Pancreas (tissue), 10 donors: ENCODE results near the gene SLC44A5. TPM values are rescaled to one million over a fixed set of nuclear protein-coding genes. Genes with fewer than 3 reads are reported as not detected.

Experiments used
- ATAC-seq, 4 donors: fragments of 200-7000 bp; cut with Tn5 transposase; one replicate each; pipeline versions ENCODE4 v1.8.0 to v1.9.1; 2020; ENCODE audit warnings: mild to moderate bottlenecking in 4 of 4, moderate library complexity in 4 of 4
- DNase-seq, 6 donors: peaks; one replicate each; pipeline ENCODE4 v3.0.0-alpha.2; 2020
- FAIRE-seq: peaks from 2 replicates; lab custom pipeline; 2012; peaks lifted over from hg19 to GRCh38; lab: Jason Lieb, UNC
- H3K27ac ChIP-seq, 4 donors: fragments of 200-600 bp; sonication (generic); 1 replicate in 3 of 4; 2 replicates in 1 of 4; pipeline versions ENCODE4 v1.5.0 to v1.8.0; 2020
- H3K27me3 ChIP-seq, 4 donors: fragments of 200-600 bp; one replicate each; pipeline ENCODE4 v1.8.0; 2021
- H3K36me3 ChIP-seq, 3 donors: fragments of 200-600 bp; sonication (generic) in 1 of 3; one replicate each; pipeline versions ENCODE4 v1.5.0 to v1.8.0; 2020 to 2021
- H3K4me1 ChIP-seq, 3 donors: fragments of 200-600 bp; one replicate each; pipeline ENCODE4 v1.8.0; 2021
- H3K4me3 ChIP-seq, 4 donors: fragments of 200-600 bp; sonication (generic) in 2 of 4; one replicate each; pipeline versions ENCODE4 v1.5.0 to v1.8.0; 2020 to 2021
- H3K9me3 ChIP-seq, 4 donors: fragments of 200-600 bp; one replicate each; pipeline ENCODE4 v1.8.0; 2021
- WGBS, 2 donors: extraction: QIAGEN DNeasy Blood & Tissue Kit; methylation state at CpG; one replicate each; pipeline ENCODE4 v1.1.7; 2013; 5-methylcytosine and 5-hydroxymethylcytosine counted together
- intact Hi-C, 3 donors: fragments of 100-400 bp; cut with DNase I; formaldehyde crosslinking; loops; one replicate each; pipeline versions ENCODE4 v1.11.1 to v1.14.2; 2022
- polyA plus RNA-seq, 2 donors: library from polyadenylated mRNA; stranded (reverse); fragments of 200-250 nt; gene quantifications; one replicate each; pipeline ENCODE4 v1.2.3, GENCODE V29; 2013
- total RNA-seq, 6 donors: library from RNA; stranded (reverse); fragmentation: NEBNext Ultra II Directional in 4 of 6; extraction: Animal tissue kit (Norgen Biotek cat#: 25700) in 4 of 6; gene quantifications; one replicate each; pipeline versions ENCODE4 v1.2.1 to v1.2.4, GENCODE V29; 2021 to 2023
- TF ChIP-seq, protein P1 (sequence below), 4 donors: fragments of 200-600 bp; sonication (generic) in 3 of 4; IDR thresholded peaks; one replicate each; pipeline versions ENCODE4 v1.5.0 to v1.8.0; 2021; ENCODE audit warnings: antibody characterized with exemption in 4 of 4
- donor health status: healthy with polysubstance abuse.
- donor health status: DM: no; HTN: no; CAD: no; lungs with moderate emphysema.
- donor health status: DM: no; HTN: no; CAD: no.
- donor health status: control.
- donor health status: control.
- donor health status: Bipolar disorder and iron deficiency.
- donor health status: DM: yes; HTN: yes; CAD: no.
- donor health status: DM: no; HTN: no; CAD: no.
- donor health status: DM: no; HTN: no; CAD: no.
- donor health status: DM: yes; HTN: yes; CAD: no.

SLC44A5 gene
- total and polyA plus RNA-seq, 8 donors = 0.16 to 3.4 (median 1.2) TPM

DNA sequence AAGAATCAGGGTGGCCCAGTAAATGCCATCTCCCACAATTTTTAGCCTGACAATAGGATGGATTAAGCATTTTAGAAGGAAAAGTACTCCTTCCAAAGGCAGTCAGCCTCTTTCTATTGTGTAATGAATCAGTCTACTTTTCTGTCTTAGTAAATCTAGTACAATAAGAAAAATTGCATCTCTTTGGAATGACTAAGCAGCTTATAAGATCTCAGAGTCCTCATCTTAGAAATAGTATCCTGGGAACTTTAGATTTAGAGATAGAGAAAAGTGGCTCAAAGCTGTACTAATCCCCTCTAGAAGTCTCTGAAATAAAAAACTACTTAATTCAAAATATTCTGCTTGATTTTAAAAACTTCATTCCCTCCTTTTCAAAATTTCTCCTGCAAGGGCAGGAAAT is 81.4 kb downstream of the SLC44A5 start:
- DNase-seq = no peak
- Histone ChIP-seq H3K36me3 (no peaks in the 10 kb centered on the region), H3K9me3 (no peaks in the 10 kb centered on the region), H3K27me3 (no peaks in the 10 kb centered on the region), H3K27ac (no peak overlapping the region), H3K4me3 (no peak overlapping the region), H3K4me1 (no peaks in the 10 kb centered on the region)
- no peak for FAIRE-seq
- ATAC-seq = no peak
- intact Hi-C loops = no loop called here
- TF ChIP-seq, protein P1, sequence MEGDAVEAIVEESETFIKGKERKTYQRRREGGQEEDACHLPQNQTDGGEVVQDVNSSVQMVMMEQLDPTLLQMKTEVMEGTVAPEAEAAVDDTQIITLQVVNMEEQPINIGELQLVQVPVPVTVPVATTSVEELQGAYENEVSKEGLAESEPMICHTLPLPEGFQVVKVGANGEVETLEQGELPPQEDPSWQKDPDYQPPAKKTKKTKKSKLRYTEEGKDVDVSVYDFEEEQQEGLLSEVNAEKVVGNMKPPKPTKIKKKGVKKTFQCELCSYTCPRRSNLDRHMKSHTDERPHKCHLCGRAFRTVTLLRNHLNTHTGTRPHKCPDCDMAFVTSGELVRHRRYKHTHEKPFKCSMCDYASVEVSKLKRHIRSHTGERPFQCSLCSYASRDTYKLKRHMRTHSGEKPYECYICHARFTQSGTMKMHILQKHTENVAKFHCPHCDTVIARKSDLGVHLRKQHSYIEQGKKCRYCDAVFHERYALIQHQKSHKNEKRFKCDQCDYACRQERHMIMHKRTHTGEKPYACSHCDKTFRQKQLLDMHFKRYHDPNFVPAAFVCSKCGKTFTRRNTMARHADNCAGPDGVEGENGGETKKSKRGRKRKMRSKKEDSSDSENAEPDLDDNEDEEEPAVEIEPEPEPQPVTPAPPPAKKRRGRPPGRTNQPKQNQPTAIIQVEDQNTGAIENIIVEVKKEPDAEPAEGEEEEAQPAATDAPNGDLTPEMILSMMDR (IDR thresholded peaks at IDR 0.05) = no peak

DNA sequence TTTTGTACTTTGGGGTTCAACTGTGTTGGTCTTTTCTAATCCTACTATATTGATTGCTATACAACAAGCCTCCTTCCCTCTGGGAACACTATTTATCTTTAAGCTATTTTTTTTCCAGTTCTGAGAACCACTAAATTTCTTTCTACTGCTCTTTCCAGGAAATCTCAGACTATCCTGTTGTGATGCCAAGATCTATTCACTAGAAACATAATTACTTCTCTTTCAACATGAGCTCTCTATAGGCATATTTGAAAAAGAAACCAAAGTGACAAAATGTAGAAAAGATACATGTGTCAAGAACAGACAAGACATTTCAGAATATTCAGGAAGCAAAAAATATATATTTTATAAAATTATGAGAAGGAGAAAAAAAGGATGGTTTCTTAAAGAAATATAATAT is 82.9 kb downstream of the SLC44A5 start:
- DNase-seq = no peak
- Histone ChIP-seq H3K4me3 (no peak overlapping the region), H3K36me3 (no peaks in the 10 kb centered on the region), H3K9me3 (no peaks in the 10 kb centered on the region), H3K27ac (no peak overlapping the region), H3K4me1 (no peaks in the 10 kb centered on the region), H3K27me3 (no peaks in the 10 kb centered on the region)
- intact Hi-C loops = no loop called here
- FAIRE-seq = no peak
- TF ChIP-seq, protein P1 (IDR thresholded peaks at IDR 0.05) = no peak
- ATAC-seq = no peak

DNA sequence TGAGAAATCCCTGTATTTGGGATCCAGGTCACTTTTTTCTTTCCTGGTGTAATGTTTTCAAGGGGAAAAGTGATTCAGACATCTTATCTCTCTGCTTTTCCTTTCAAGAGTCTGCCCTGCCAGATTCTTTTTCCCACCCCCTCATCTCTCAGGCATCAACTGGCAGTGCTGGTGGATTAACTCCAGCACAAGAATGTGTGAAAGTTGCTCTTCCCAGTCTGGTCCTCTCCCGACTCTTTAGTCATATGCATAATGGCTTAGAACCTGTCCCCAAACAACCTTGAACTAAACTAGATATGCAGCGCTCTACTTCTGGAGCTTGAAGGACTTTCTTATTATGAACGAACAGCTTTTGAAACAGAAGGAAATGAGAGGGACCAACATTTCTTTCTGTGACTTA is 88.5 kb downstream of the SLC44A5 start:
- Histone ChIP-seq H3K27me3 (no peaks in the 10 kb centered on the region), H3K27ac (no peak overlapping the region), H3K36me3 (no peaks in the 10 kb centered on the region), H3K9me3 (no peaks in the 10 kb centered on the region), H3K4me3 (no peak overlapping the region), H3K4me1 (no peaks in the 10 kb centered on the region)
- FAIRE-seq (no peak), DNase-seq (no peak), ATAC-seq (peak in 1 of 4 donors; percentile 42)
- TF ChIP-seq, protein P1 (IDR thresholded peaks at IDR 0.05) = no peak
- intact Hi-C loops = no loop called here
- WGBS, 2 donors = 19 to 27% methylated on average over 3 of the region's 3 CpGs

DNA sequence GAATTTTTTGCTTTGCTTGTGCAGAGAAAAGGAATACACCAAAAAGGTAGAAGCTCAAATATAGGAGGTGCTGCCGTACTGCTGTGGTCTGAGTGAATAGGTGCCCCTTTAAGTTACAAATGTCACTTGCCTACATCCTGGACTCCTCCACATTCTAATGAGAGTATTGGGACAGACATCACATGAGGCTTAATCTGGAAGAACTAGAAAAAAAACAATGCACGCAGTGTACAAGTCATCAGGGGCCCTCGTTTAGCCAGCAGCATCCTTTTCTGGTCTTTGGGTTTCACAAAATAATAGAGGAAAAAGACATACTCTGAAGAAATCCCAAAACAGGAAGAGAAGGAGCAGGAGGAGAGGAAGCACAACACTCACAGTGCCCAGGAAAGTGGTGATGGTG is 89.3 kb downstream of the SLC44A5 start:
- TF ChIP-seq, protein P1 (IDR thresholded peaks at IDR 0.05) = no peak
- intact Hi-C loops = no loop called here
- ATAC-seq (no peak), FAIRE-seq (no peak), DNase-seq (no peak)
- no peaks in the 10 kb centered on the region for H3K27me3 ChIP-seq
- no peaks in the 10 kb centered on the region for H3K4me1 ChIP-seq
- no peak overlapping the region for H3K4me3 ChIP-seq
- no peaks in the 10 kb centered on the region for H3K9me3 ChIP-seq
- WGBS, 2 donors = 68 to 83% methylated on average over 3 of the region's 3 CpGs
- no peaks in the 10 kb centered on the region for H3K36me3 ChIP-seq
- no peak overlapping the region for H3K27ac ChIP-seq

DNA sequence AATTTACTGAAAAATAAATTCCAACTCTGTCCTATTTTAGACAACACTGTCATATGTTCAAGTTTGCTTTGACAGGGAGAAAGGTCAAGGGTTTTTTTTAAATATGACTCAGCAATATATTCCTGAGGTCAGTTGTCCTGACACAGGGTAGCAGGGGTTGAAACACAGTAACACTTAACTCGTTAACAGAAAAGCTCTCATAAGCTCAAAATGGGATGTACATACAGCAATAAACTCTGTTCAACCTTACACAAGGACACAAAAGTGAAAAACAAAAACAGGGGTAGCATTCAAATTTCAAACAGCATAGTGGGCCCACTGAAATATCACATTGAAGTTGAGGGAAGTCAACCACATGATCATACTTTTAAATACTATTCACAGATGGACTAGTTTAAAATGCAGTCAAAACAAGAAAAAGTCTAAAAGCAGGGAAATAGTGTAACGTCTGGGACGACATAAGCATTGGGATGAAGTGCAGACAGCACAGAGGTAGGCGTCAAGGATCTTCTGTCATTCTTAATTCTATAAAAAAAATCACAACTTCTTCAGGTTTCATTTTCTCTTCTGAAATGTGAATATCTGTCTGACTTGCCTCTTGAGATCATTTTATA is 89.9 kb downstream of the SLC44A5 start:
- FAIRE-seq = no peak
- peak in 1 of 4 donors; percentile 38 for ATAC-seq
- WGBS, 2 donors = 64 to 76% methylated on average over 4 of the region's 4 CpGs

More for the DNA sequence above, 89.9 kb downstream of the SLC44A5 start:
- H3K9me3 ChIP-seq = no peaks in the 10 kb centered on the region
- no peak for DNase-seq
- H3K27me3 ChIP-seq = no peaks in the 10 kb centered on the region
- H3K27ac ChIP-seq = no peak overlapping the region
- intact Hi-C loops = no loop called here
- no peaks in the 10 kb centered on the region for H3K36me3 ChIP-seq
- H3K4me3 ChIP-seq = no peak overlapping the region
- H3K4me1 ChIP-seq = no peaks in the 10 kb centered on the region
- TF ChIP-seq, protein P1 (IDR thresholded peaks at IDR 0.05) = no peak
